ENCODE data around the gene FKRP. TPM values are rescaled to one million over a fixed set of nuclear protein-coding genes. Genes with fewer than 3 reads are reported as not detected.

FKRP gene
- total and polyA plus RNA-seq, 12 donors: 13.0 to 22.8 (median 19.7) TPM

DNA sequence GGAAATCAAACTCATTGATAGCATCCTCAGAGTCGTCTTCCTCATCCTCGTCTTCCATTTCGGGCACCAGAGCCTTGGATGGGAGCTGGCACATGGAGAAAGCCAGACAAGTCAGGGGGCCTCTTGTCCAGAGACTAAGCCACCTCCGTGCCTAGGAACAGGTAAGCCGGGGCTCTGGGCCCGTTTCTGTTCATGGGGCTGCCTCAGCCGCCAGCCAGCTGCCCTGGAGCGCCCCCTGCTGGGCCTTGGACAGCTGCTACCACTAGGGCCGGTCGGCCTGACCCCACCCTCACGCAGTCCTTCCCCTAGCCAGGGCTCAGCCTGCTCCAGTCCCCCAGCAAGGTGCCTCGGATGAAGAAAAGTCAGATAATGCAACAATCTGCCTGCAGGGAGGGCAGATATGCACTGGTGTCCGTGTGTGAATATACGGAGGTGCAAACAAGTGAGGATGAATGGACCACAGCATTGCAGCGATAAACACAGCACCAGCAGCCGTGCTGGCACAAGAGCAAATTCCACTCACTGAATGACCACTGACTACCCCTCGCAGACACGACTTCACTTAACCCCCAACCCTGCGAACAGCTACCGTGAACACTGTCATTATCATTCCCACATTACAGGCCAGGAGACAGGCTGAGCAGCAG lies 17.0 kb upstream of the FKRP start:
- Histone ChIP-seq H3K9me3 (no peaks in the 10 kb centered on the region), H3K27me3 (no peaks in the 10 kb centered on the region), H3K36me3 (peaks cover 0 to 100% (median 87%) of the 10 kb centered on the region in 9 donors), H3K4me1 (peaks cover 9 to 64% (median 32%) of the 10 kb centered on the region in 9 donors), H3K4me3 (peak overlapping the region in 2 of 10 donors; percentile 12 to 38), H3K27ac (peak overlapping the region in 9 of 10 donors; percentile 23 to 84 (median 77))
- peak; percentile 77 to 84 for DNase-seq
- TF ChIP-seq, protein P1, sequence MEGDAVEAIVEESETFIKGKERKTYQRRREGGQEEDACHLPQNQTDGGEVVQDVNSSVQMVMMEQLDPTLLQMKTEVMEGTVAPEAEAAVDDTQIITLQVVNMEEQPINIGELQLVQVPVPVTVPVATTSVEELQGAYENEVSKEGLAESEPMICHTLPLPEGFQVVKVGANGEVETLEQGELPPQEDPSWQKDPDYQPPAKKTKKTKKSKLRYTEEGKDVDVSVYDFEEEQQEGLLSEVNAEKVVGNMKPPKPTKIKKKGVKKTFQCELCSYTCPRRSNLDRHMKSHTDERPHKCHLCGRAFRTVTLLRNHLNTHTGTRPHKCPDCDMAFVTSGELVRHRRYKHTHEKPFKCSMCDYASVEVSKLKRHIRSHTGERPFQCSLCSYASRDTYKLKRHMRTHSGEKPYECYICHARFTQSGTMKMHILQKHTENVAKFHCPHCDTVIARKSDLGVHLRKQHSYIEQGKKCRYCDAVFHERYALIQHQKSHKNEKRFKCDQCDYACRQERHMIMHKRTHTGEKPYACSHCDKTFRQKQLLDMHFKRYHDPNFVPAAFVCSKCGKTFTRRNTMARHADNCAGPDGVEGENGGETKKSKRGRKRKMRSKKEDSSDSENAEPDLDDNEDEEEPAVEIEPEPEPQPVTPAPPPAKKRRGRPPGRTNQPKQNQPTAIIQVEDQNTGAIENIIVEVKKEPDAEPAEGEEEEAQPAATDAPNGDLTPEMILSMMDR (IDR thresholded peaks at IDR 0.05): peak; percentile 87 to 98 (median 95)
- WGBS, 2 donors: 37 to 38% methylated on average over 20 of the region's 20 CpGs
- peak; percentile 66 to 90 (median 81) for ATAC-seq
- intact Hi-C loops (cut with DNase I): loop anchor here in 8 of 10 donors (1.0 to 2.0 kb wide), 4 partner anchors 16 to 26 kb away; no protein-coding TSS in a partner anchor

DNA sequence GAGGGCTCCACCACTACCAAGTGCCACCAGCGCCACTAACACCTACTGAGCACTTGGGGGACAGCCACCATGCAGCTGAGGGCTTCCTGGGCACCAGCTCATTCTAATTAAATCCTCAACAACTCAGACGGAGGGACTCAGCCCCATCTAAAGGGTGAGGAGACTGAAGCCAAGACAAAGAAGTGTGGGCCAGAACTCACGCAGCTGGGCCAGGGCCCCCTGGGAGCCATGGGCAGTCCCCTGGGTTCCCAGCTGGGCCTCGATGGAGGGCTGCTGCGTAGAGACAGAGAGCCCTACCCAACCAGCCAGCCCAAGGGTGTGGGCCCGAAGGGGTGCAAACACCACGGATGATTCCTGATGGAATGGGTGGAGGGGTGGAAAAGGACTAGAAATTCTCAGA lies 16.2 kb upstream of the FKRP start:
- DNase-seq (no peak), ATAC-seq (no peak)
- peaks cover 9 to 64% (median 32%) of the 10 kb centered on the region in 9 donors for H3K4me1 ChIP-seq
- TF ChIP-seq, protein P1 (IDR thresholded peaks at IDR 0.05): no peak
- no peaks in the 10 kb centered on the region for H3K9me3 ChIP-seq
- intact Hi-C loops (cut with DNase I): loop anchor here in 6 of 10 donors (1.0 to 2.0 kb wide), 2 partner anchors 25 to 26 kb away; no protein-coding TSS in a partner anchor
- H3K36me3 ChIP-seq: peaks cover 0 to 100% (median 85%) of the 10 kb centered on the region in 9 donors
- no peak overlapping the region for H3K4me3 ChIP-seq
- 82 to 88% methylated on average over 7 of the region's 7 CpGs for WGBS, 2 donors
- H3K27me3 ChIP-seq: no peaks in the 10 kb centered on the region
- H3K27ac ChIP-seq: no peak overlapping the region

DNA sequence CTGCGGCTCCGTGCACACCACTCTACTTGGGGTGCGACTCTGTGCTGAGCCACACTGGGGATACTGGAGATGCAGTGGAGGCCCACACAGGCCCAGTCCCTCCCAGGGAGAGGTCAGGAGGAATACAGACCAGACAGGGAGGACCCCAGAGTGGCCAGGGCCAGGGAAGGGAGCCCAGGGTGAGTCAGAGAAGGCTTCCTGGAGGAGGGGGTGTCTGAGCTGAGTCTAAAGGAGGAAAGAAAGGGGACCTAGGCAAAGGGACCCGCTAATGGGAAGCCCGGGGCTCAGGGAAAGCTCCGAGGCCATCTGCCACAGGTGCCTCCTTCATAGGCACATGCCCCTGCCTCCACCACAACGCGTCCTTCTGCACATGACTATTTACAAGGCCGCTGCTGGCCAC lies 15.7 kb upstream of the FKRP start:
- Histone ChIP-seq H3K27ac (no peak overlapping the region), H3K4me3 (no peak overlapping the region), H3K36me3 (peaks cover 0 to 100% (median 80%) of the 10 kb centered on the region in 9 donors), H3K27me3 (no peaks in the 10 kb centered on the region), H3K4me1 (peaks cover 9 to 64% (median 34%) of the 10 kb centered on the region in 9 donors), H3K9me3 (no peaks in the 10 kb centered on the region)
- 96% methylated on average over 9 of the region's 9 CpGs for WGBS, 2 donors
- TF ChIP-seq, protein P1 (IDR thresholded peaks at IDR 0.05): no peak
- no peak for ATAC-seq
- intact Hi-C loops (cut with DNase I): no loop called here
- DNase-seq: no peak

DNA sequence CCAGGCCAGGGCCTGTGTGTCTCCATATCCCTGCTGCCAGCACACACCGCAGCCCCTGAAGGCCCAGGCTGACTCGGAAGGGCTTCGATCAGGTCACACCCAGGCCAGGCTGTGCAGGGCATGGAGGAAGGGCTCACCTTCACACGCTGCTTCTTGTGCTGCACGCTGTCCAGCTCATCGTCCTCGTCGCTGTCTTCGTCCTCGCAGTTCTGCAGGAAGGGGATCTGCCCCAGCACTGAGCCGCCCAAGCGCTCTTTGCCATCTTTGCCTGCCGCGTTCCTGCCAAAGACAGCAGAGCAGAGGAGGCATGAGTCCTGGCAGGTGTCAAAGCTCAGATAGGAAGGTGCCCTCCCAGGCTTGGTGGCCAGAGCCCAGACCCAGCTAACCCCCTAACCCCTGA lies 15.3 kb upstream of the FKRP start:
- TF ChIP-seq, protein P1 (IDR thresholded peaks at IDR 0.05): no peak
- Histone ChIP-seq H3K36me3 (peaks cover 0 to 100% (median 80%) of the 10 kb centered on the region in 9 donors), H3K4me1 (peaks cover 9 to 66% (median 36%) of the 10 kb centered on the region in 9 donors), H3K27me3 (no peaks in the 10 kb centered on the region), H3K27ac (no peak overlapping the region), H3K9me3 (no peaks in the 10 kb centered on the region), H3K4me3 (no peak overlapping the region)
- intact Hi-C loops (cut with DNase I): no loop called here
- DNase-seq (no peak), ATAC-seq (no peak)
- 94 to 97% methylated on average over 14 of the region's 14 CpGs for WGBS, 2 donors
